H9 (cell line): Measurements from ENCODE around the gene A1BG. TPM values are rescaled to one million over a fixed set of nuclear protein-coding genes. Genes with fewer than 3 reads are reported as not detected.

Experiments used
- DNase-seq: peaks from one replicate; pipeline ENCODE4 v3.0.0-alpha.2; 2017
- H2AFZ ChIP-seq: one replicate; pipeline ENCODE4 v1.6.1; 2013; ENCODE audit warnings: mild to moderate bottlenecking, low read length, control low read depth, moderate library complexity
- H2AK5ac ChIP-seq: 2 replicates; pipeline ENCODE4 v1.6.1; 2013; ENCODE audit warnings: low read length, control low read depth, mixed read lengths; ENCODE audit not compliant: insufficient read length
- H2BK120ac ChIP-seq: one replicate; pipeline ENCODE4 v1.6.1; 2013; ENCODE audit warnings: low read depth, mild to moderate bottlenecking, low read length, control low read depth, inconsistent platforms; ENCODE audit not compliant: poor library complexity, severe bottlenecking
- H2BK12ac ChIP-seq: 2 replicates; pipeline ENCODE4 v1.6.1; 2013; ENCODE audit warnings: low read length, control low read depth, mixed read lengths, low read depth; ENCODE audit not compliant: insufficient read length
- H2BK15ac ChIP-seq: 2 replicates; pipeline ENCODE4 v1.6.1; 2013; ENCODE audit warnings: low read depth, low read length, control low read depth
- H2BK20ac ChIP-seq: one replicate; pipeline ENCODE4 v1.6.1; 2013; ENCODE audit warnings: low read depth, mild to moderate bottlenecking, low read length, control low read depth, inconsistent platforms; ENCODE audit not compliant: poor library complexity, severe bottlenecking
- H2BK5ac ChIP-seq: 2 replicates; pipeline ENCODE4 v1.6.1; 2013; ENCODE audit warnings: low read length, control low read depth, mixed read lengths; ENCODE audit not compliant: insufficient read length
- H3K14ac ChIP-seq: 2 replicates; pipeline ENCODE4 v1.6.1; 2013; ENCODE audit warnings: low read length, control low read depth; ENCODE audit not compliant: insufficient read depth
- H3K18ac ChIP-seq: 2 replicates; pipeline ENCODE4 v1.6.1; 2013; ENCODE audit warnings: low read depth, mild to moderate bottlenecking, mixed read lengths, low read length, control low read depth; ENCODE audit not compliant: insufficient read length
- H3K23ac ChIP-seq: 2 replicates; pipeline ENCODE4 v1.6.1; 2013; ENCODE audit warnings: low read length, control low read depth, mixed read lengths, low read depth; ENCODE audit not compliant: insufficient read length
- H3K23me2 ChIP-seq: 2 replicates; pipeline ENCODE4 v1.6.1; 2013; ENCODE audit warnings: low read depth, mild to moderate bottlenecking, mixed read lengths, low read length, control low read depth; ENCODE audit not compliant: insufficient read length, poor library complexity, severe bottlenecking
- H3K27ac ChIP-seq: 2 replicates; pipeline ENCODE4 v1.5.1; 2013; ENCODE audit warnings: low read length, control low read depth, mixed read lengths, low read depth; ENCODE audit not compliant: insufficient read length
- H3K27me3 ChIP-seq: 2 replicates; pipeline ENCODE4 v1.6.1; 2013; ENCODE audit warnings: low read length, control low read depth, inconsistent platforms; ENCODE audit not compliant: insufficient read depth
- H3K4ac ChIP-seq: 2 replicates; pipeline ENCODE4 v1.6.1; 2013; ENCODE audit warnings: low read depth, mild to moderate bottlenecking, control low read depth, inconsistent platforms, low read length, moderate library complexity
- H3K4me1 ChIP-seq: 2 replicates; pipeline ENCODE4 v1.6.1; 2013; ENCODE audit warnings: low read length, control low read depth, inconsistent platforms; ENCODE audit not compliant: insufficient read depth
- H3K4me2 ChIP-seq: 2 replicates; pipeline ENCODE4 v1.6.1; 2013; ENCODE audit warnings: low read length, control low read depth, mixed read lengths; ENCODE audit not compliant: insufficient read length, insufficient read depth
- H3K56ac ChIP-seq: 2 replicates; pipeline ENCODE4 v1.6.1; 2013; ENCODE audit warnings: low read depth, mild to moderate bottlenecking, mixed read lengths, low read length, control low read depth; ENCODE audit not compliant: insufficient read length
- H3K79me1 ChIP-seq: 2 replicates; pipeline ENCODE4 v1.6.1; 2013; ENCODE audit warnings: low read depth, mild to moderate bottlenecking, moderate library complexity, low read length, control low read depth, inconsistent platforms; ENCODE audit not compliant: insufficient read depth, poor library complexity, severe bottlenecking
- H3K79me2 ChIP-seq: 2 replicates; pipeline ENCODE4 v1.6.1; 2013; ENCODE audit warnings: low read length, control low read depth, inconsistent platforms; ENCODE audit not compliant: insufficient read depth
- H3K9ac ChIP-seq: 2 replicates; pipeline ENCODE4 v1.6.1; 2013; ENCODE audit warnings: low read length, control low read depth, mixed read lengths; ENCODE audit not compliant: insufficient read length; ENCODE audit errors: extremely low read depth
- H3K9me3 ChIP-seq: one replicate; pipeline ENCODE4 v1.6.1; 2013; ENCODE audit warnings: low read depth, low read length, inconsistent platforms; ENCODE audit not compliant: control insufficient read depth
- H3T11ph ChIP-seq: one replicate; pipeline ENCODE4 v1.6.1; 2013; ENCODE audit warnings: mild to moderate bottlenecking, low read length, control low read depth, inconsistent platforms
- H4K20me1 ChIP-seq: one replicate; pipeline ENCODE4 v1.6.1; 2013; ENCODE audit not compliant: control insufficient read depth, insufficient read length, insufficient read depth
- H4K5ac ChIP-seq: 2 replicates; pipeline ENCODE4 v1.6.1; 2013; ENCODE audit warnings: low read depth, mild to moderate bottlenecking, mixed read lengths, low read length, control low read depth; ENCODE audit not compliant: insufficient read length
- H4K8ac ChIP-seq: replicated peaks from 2 replicates; pipeline ENCODE4 v1.6.1; 2013; ENCODE audit warnings: low read length, control low read depth, mixed read lengths, low read depth; ENCODE audit not compliant: insufficient read length
- H4K91ac ChIP-seq: 2 replicates; pipeline ENCODE4 v1.6.1; 2013; ENCODE audit warnings: low read depth, mild to moderate bottlenecking, moderate library complexity, mixed read lengths, low read length, control low read depth; ENCODE audit not compliant: insufficient read length
- H3K27ac Mint-ChIP-seq, 3 experiments: 2 replicates in 2 of 3; 3 replicates in 1 of 3; pipeline ENCODE4 v1.8.0; 2020 to 2021; ENCODE audit warnings: mixed read lengths in 3 of 3, mild to moderate bottlenecking in 1 of 3, moderate library complexity in 1 of 3
- H3K27me3 Mint-ChIP-seq: 2 replicates; pipeline ENCODE4 v1.8.0; 2021; ENCODE audit warnings: low read depth, mild to moderate bottlenecking, moderate library complexity, mixed read lengths
- H3K36me3 Mint-ChIP-seq, 3 experiments: 2 replicates in 2 of 3; 3 replicates in 1 of 3; pipeline ENCODE4 v1.8.0; 2020 to 2021; ENCODE audit warnings: low read depth in 3 of 3, mixed read lengths in 3 of 3; ENCODE audit not compliant: insufficient read depth in 1 of 3
- H3K4me1 Mint-ChIP-seq, 2 experiments: 2 replicates each; pipeline ENCODE4 v1.8.0; 2020; ENCODE audit warnings: mixed read lengths in 2 of 2
- H3K4me3 Mint-ChIP-seq, 2 experiments: 2 replicates in 1 of 2; 3 replicates in 1 of 2; pipeline ENCODE4 v1.8.0; 2020 to 2021; ENCODE audit warnings: mild to moderate bottlenecking in 2 of 2, mixed read lengths in 2 of 2, moderate library complexity in 1 of 2
- H3K9me3 Mint-ChIP-seq, 2 experiments: 2 replicates in 1 of 2; 3 replicates in 1 of 2; pipeline ENCODE4 v1.8.0; 2020; ENCODE audit warnings: mild to moderate bottlenecking in 2 of 2, mixed read lengths in 2 of 2, moderate library complexity in 1 of 2
- WGBS: extraction: QIAGEN DNeasy Blood & Tissue Kit; methylation state at CpG from one replicate; pipeline ENCODE4 v1.1.7; 2013; ENCODE audit warnings: missing lambda C conversion rate, low lambda C conversion rate, mixed read lengths; ENCODE audit not compliant: insufficient read length; ENCODE audit errors: extremely low coverage; 5-methylcytosine and 5-hydroxymethylcytosine counted together
- total RNA-seq: library from RNA; stranded (reverse); gene quantifications from 2 replicates; pipeline ENCODE4 v1.2.1, GENCODE V29; 2021
- TF ChIP-seq, protein P1 (sequence below): fragments of 200-600 bp; sonication (generic); conservative IDR thresholded peaks from 3 replicates; pipeline ENCODE4 v1.8.0; 2021; ENCODE audit warnings: antibody characterized with exemption, mild to moderate bottlenecking

A1BG gene
- total RNA-seq, 1 experiment from 2014 or later: 17.4 TPM

DNA sequence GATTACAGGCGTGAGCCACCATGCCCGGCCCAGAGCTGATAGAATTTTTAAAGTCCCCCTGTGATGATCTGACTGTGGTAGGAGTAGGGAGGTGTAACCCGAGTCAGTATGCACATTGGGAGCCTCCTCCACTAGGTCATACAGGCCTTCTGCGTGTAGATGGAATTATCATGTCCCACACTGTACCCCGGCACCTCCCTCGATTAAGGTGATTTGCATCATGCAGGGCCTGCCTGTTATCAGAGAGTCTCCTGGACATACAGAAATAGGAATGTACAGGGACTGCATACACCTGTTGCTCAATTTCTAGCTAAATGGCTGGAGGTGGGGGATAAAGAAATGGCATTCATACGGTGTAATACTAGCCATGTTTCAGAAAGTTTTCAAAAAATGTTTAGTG lies 49.0 kb downstream of the A1BG start:
- Histone ChIP-seq H3K27ac (no peak overlapping the region), H2BK12ac (no peak overlapping the region), H3K4me1 (no peaks in the 10 kb centered on the region), H2BK20ac (no peak overlapping the region), H4K5ac (no peak overlapping the region), H4K8ac (no peak overlapping the region), H3K4me2 (peak overlapping the region; percentile 66), H3K14ac (no peak overlapping the region), H2BK5ac (no peak overlapping the region), H3K23me2 (peaks cover 4% of the 10 kb centered on the region), H3K79me2 (no peaks in the 10 kb centered on the region), H3K9me3 (no peaks in the 10 kb centered on the region), H4K91ac (no peak overlapping the region), H4K20me1 (no peaks in the 10 kb centered on the region), H3K18ac (no peak overlapping the region), H2AK5ac (no peak overlapping the region), H3T11ph (no peak overlapping the region), H2BK15ac (no peak overlapping the region), H2AFZ (no peak overlapping the region), H2BK120ac (no peak overlapping the region), H3K79me1 (no peaks in the 10 kb centered on the region), H3K23ac (no peak overlapping the region), H3K4ac (no peak overlapping the region), H3K27me3 (no peaks in the 10 kb centered on the region), H3K9ac (no peak overlapping the region), H3K56ac (no peak overlapping the region)
- Mint-ChIP-seq H3K9me3 (no peaks in the 10 kb centered on the region), H3K27me3 (peaks cover 1% of the 10 kb centered on the region; the same call in 1 of the 2 replicates), H3K36me3 (peaks cover 24 to 54% (median 38%) of the 10 kb centered on the region in 3 experiments; a peak in 6 of 7 replicates), H3K4me1 (peaks cover 13 to 17% of the 10 kb centered on the region in 2 experiments), H3K27ac (peak overlapping the region in 1 of 3 experiments; percentile 77; a peak in 1 of 7 replicates), H3K4me3 (peak overlapping the region; percentile 99)
- DNase-seq: no peak
- TF ChIP-seq, protein P1, sequence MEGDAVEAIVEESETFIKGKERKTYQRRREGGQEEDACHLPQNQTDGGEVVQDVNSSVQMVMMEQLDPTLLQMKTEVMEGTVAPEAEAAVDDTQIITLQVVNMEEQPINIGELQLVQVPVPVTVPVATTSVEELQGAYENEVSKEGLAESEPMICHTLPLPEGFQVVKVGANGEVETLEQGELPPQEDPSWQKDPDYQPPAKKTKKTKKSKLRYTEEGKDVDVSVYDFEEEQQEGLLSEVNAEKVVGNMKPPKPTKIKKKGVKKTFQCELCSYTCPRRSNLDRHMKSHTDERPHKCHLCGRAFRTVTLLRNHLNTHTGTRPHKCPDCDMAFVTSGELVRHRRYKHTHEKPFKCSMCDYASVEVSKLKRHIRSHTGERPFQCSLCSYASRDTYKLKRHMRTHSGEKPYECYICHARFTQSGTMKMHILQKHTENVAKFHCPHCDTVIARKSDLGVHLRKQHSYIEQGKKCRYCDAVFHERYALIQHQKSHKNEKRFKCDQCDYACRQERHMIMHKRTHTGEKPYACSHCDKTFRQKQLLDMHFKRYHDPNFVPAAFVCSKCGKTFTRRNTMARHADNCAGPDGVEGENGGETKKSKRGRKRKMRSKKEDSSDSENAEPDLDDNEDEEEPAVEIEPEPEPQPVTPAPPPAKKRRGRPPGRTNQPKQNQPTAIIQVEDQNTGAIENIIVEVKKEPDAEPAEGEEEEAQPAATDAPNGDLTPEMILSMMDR: no peak
- WGBS: no CpG with 5 or more reads among the region's 7 CpGs
